Ecto neural progenitor cell (in vitro differentiated cells): ENCODE results near the gene TSPAN18.

Experiments used
- DNase-seq: peaks from one replicate; pipeline ENCODE4 v3.0.0-alpha.2; 2018; ENCODE audit warnings: low spot score

TSPAN18 gene

GRCh38 chr11:44711113-44711786, 15.5 kb upstream of the TSPAN18 start:
- peak; percentile 83 for DNase-seq

- DNase-seq = no peak
These were observed 14.8 kb upstream of the TSPAN18 start for GRCh38 chr11:44711787-44712608.

- DNase-seq = no peak
These were observed 13.7 kb upstream of the TSPAN18 start for GRCh38 chr11:44713022-44713421.

- DNase-seq = no peak
These were observed 10.5 kb upstream of the TSPAN18 start for GRCh38 chr11:44716256-44716655.

GRCh38 chr11:44718057-44718456, 8.7 kb upstream of the TSPAN18 start:
- no peak for DNase-seq

GRCh38 chr11:44718612-44719390, 8.0 kb upstream of the TSPAN18 start:
- DNase-seq = no peak

GRCh38 chr11:44725016-44725685, 1.6 kb upstream of the TSPAN18 start:
- DNase-seq = no peak

GRCh38 chr11:44725757-44726282, 942 bp upstream of the TSPAN18 start:
- no peak for DNase-seq

- no peak for DNase-seq
These were observed 281 bp downstream of the TSPAN18 start for GRCh38 chr11:44727114-44727372.

GRCh38 chr11:44727373-44728287, 868 bp downstream of the TSPAN18 start:
- peak; percentile 94 for DNase-seq

- DNase-seq = peak; percentile 70
These were observed 1.7 kb downstream of the TSPAN18 start for GRCh38 chr11:44728491-44728910.

- DNase-seq = no peak
These were observed 2.3 kb downstream of the TSPAN18 start for GRCh38 chr11:44729063-44729462.

GRCh38 chr11:44729713-44730112, 3.0 kb downstream of the TSPAN18 start:
- no peak for DNase-seq

- DNase-seq = no peak
These were observed 4.0 kb downstream of the TSPAN18 start for GRCh38 chr11:44730775-44731174.

GRCh38 chr11:44731685-44732430, 5.1 kb downstream of the TSPAN18 start:
- no peak for DNase-seq

GRCh38 chr11:44732564-44732963, 5.8 kb downstream of the TSPAN18 start:
- no peak for DNase-seq

GRCh38 chr11:44733877-44734276, 7.1 kb downstream of the TSPAN18 start:
- no peak for DNase-seq

GRCh38 chr11:44734843-44735381, 8.2 kb downstream of the TSPAN18 start:
- no peak for DNase-seq

- no peak for DNase-seq
These were observed 10.0 kb downstream of the TSPAN18 start for GRCh38 chr11:44736791-44737190.
